Caco-2 (cell line): Measurements from ENCODE around the gene COPRS. TPM values are rescaled to one million over a fixed set of nuclear protein-coding genes. Genes with fewer than 3 reads are reported as not detected.

Experiments used
- BruUV-seq: library from RNA; stranded (reverse); fragments of 400-500 nt; replicated peaks from 2 replicates; lab custom pipeline; 2021; lab: Mats Ljungman, UMichigan
- CTCF ChIA-PET: fragments of 300-600 bp; sonication (Branson Sonifier 250); formaldehyde crosslinking; loops from one replicate; lab custom pipeline; 2022; ENCODE audit warnings: antibody characterized with exemption; lab: Charles Lee
- POLR2A ChIA-PET: fragments of 300-600 bp; sonication (Branson Sonifier 250); formaldehyde crosslinking; loops from one replicate; lab custom pipeline; 2022; ENCODE audit warnings: antibody characterized with exemption; lab: Charles Lee
- DNase-seq, 2 experiments: peaks; one replicate each; pipeline versions ENCODE4 v3.0.0 to v3.0.0-alpha.2; 2020 to 2022
- H3K27me3 ChIP-seq: replicated peaks from 2 replicates; pipeline ENCODE4 v1.6.0; 2011; ENCODE audit warnings: low read length; ENCODE audit not compliant: control insufficient read depth, insufficient read depth
- H3K36me3 ChIP-seq: 2 replicates; pipeline ENCODE4 v1.5.1; 2011; ENCODE audit warnings: low read length; ENCODE audit not compliant: control insufficient read depth, insufficient read depth
- H3K4me1 ChIP-seq: fragments of 250-450 bp; sonication (Bioruptor Pico); 2 replicates; pipeline ENCODE4 v1.5.1; 2020; ENCODE audit warnings: mild to moderate bottlenecking
- H3K4me3 ChIP-seq: 2 replicates; pipeline ENCODE4 v1.5.1; 2011; ENCODE audit warnings: low read depth, mild to moderate bottlenecking, control low read depth, low read length
- H3K9me3 ChIP-seq: fragments of 250-450 bp; sonication (Bioruptor Pico); 2 replicates; pipeline ENCODE4 v1.5.1; 2020; ENCODE audit warnings: mild to moderate bottlenecking, moderate library complexity
- H3K27ac Mint-ChIP-seq: one replicate; pipeline ENCODE4 v1.8.0; 2022; ENCODE audit warnings: mixed read lengths; ENCODE audit not compliant: unreplicated experiment
- H3K27me3 Mint-ChIP-seq: one replicate; pipeline ENCODE4 v1.8.0; 2022; ENCODE audit warnings: mixed read lengths; ENCODE audit not compliant: insufficient read depth, unreplicated experiment
- H3K36me3 Mint-ChIP-seq: one replicate; pipeline ENCODE4 v1.8.0; 2022; ENCODE audit warnings: mild to moderate bottlenecking, mixed read lengths; ENCODE audit not compliant: insufficient read depth, unreplicated experiment
- H3K4me1 Mint-ChIP-seq: one replicate; pipeline ENCODE4 v1.8.0; 2022; ENCODE audit warnings: low read depth, mixed read lengths; ENCODE audit not compliant: unreplicated experiment
- H3K4me3 Mint-ChIP-seq: one replicate; pipeline ENCODE4 v1.8.0; 2022; ENCODE audit warnings: mild to moderate bottlenecking, moderate library complexity, mixed read lengths; ENCODE audit not compliant: unreplicated experiment
- H3K9me3 Mint-ChIP-seq: one replicate; pipeline ENCODE4 v1.8.0; 2022; ENCODE audit warnings: mixed read lengths; ENCODE audit not compliant: unreplicated experiment
- CTCF ChIP-seq, 2 experiments: fragments of 200-600 bp in 1 of 2; IDR thresholded peaks; 1 replicate in 1 of 2; 2 replicates in 1 of 2; pipeline versions ENCODE4 v1.5.1 to v1.8.0; 2011 to 2022; ENCODE audit warnings: antibody characterized with exemption in 1 of 2, control low read depth in 1 of 2, inconsistent platforms in 1 of 2, low read depth in 1 of 2, low read length in 1 of 2, mild to moderate bottlenecking in 1 of 2, moderate library complexity in 1 of 2; ENCODE audit not compliant: insufficient read depth in 1 of 2, severe bottlenecking in 1 of 2, unreplicated experiment in 1 of 2
- intact Hi-C: fragments of 100-400 bp; cut with micrococcal nuclease; formaldehyde crosslinking; loops from one replicate; pipeline ENCODE4 v1.10.0; 2022; ENCODE audit not compliant: unreplicated experiment
- total RNA-seq: library from RNA; stranded (reverse); gene quantifications from 2 replicates; pipeline ENCODE4 v1.2.3, GENCODE V29; 2022

COPRS gene
- total RNA-seq, 1 experiment from 2014 or later = 62.2 TPM

GRCh38 chr17:31808521-31809050, 50.5 kb downstream of the COPRS start:
- H3K4me1 Mint-ChIP-seq = peaks cover 8% of the 10 kb centered on the region

GRCh38 chr17:31807846-31808245, 51.2 kb downstream of the COPRS start:
- Mint-ChIP-seq H3K4me1 (peaks cover 8% of the 10 kb centered on the region), H3K27ac (no peak overlapping the region), H3K9me3 (no peaks in the 10 kb centered on the region), H3K36me3 (no peaks in the 10 kb centered on the region), H3K27me3 (no peaks in the 10 kb centered on the region), H3K4me3 (no peak overlapping the region)
- Histone ChIP-seq H3K36me3 (no peaks in the 10 kb centered on the region), H3K4me3 (no peak overlapping the region), H3K4me1 (peaks cover 15% of the 10 kb centered on the region), H3K9me3 (peaks cover 3% of the 10 kb centered on the region; the same call in 1 of the 2 replicates), H3K27me3 (no peaks in the 10 kb centered on the region)
- CTCF ChIA-PET = no interaction called here
- DNase-seq = no peak
- intact Hi-C loops = no loop called here
- POLR2A ChIA-PET = no interaction called here
- no TSS peak for BruUV-seq
- no peak for TF ChIP-seq CTCF (IDR thresholded peaks at IDR 0.05; ENCODE audit: insufficient read depth in 1 of 2, low read depth in 1 of 2, low read length in 1 of 2, severe bottlenecking in 1 of 2, unreplicated experiment in 1 of 2)

More at GRCh38 chr17:31808521-31809050, 50.5 kb downstream of the COPRS start:
- POLR2A ChIA-PET = no interaction called here
- Mint-ChIP-seq H3K4me3 (no peak overlapping the region), H3K36me3 (no peaks in the 10 kb centered on the region), H3K27ac (no peak overlapping the region), H3K9me3 (no peaks in the 10 kb centered on the region), H3K27me3 (no peaks in the 10 kb centered on the region)
- Histone ChIP-seq H3K4me1 (peaks cover 10% of the 10 kb centered on the region), H3K36me3 (no peaks in the 10 kb centered on the region), H3K27me3 (no peaks in the 10 kb centered on the region), H3K9me3 (peaks cover 3% of the 10 kb centered on the region; the same call in 1 of the 2 replicates), H3K4me3 (no peak overlapping the region)
- DNase-seq = no peak
- no peak for TF ChIP-seq CTCF (IDR thresholded peaks at IDR 0.05; ENCODE audit: insufficient read depth in 1 of 2, low read depth in 1 of 2, low read length in 1 of 2, severe bottlenecking in 1 of 2, unreplicated experiment in 1 of 2)
- CTCF ChIA-PET = no interaction called here
- BruUV-seq = no TSS peak
- intact Hi-C loops = no loop called here

- intact Hi-C loops = no loop called here
- TF ChIP-seq CTCF (IDR thresholded peaks at IDR 0.05; ENCODE audit: insufficient read depth in 1 of 2, low read depth in 1 of 2, low read length in 1 of 2, severe bottlenecking in 1 of 2, unreplicated experiment in 1 of 2) = no peak
- Mint-ChIP-seq H3K36me3 (no peaks in the 10 kb centered on the region), H3K9me3 (no peaks in the 10 kb centered on the region), H3K4me3 (no peak overlapping the region), H3K4me1 (peaks cover 8% of the 10 kb centered on the region), H3K27ac (no peak overlapping the region), H3K27me3 (no peaks in the 10 kb centered on the region)
- no TSS peak for BruUV-seq
- ChIA-PET POLR2A (no interaction called here), CTCF (no interaction called here)
- DNase-seq = no peak
- Histone ChIP-seq H3K27me3 (no peaks in the 10 kb centered on the region), H3K4me1 (peaks cover 21% of the 10 kb centered on the region), H3K4me3 (no peak overlapping the region), H3K36me3 (no peaks in the 10 kb centered on the region), H3K9me3 (peaks cover 3% of the 10 kb centered on the region; the same call in 1 of the 2 replicates)
These were observed 52.1 kb downstream of the COPRS start for GRCh38 chr17:31806921-31807320.
